RWPE1 (cell line): ENCODE results near the gene PAX3.

ENCODE experiments used
- CTCF ChIA-PET: fragments of 350-600 bp; sonication (Branson Sonifier 250); formaldehyde crosslinking; extraction: SDS; loops from one replicate; lab custom pipeline; 2021; lab: Yijun Ruan, JAX
- POLR2A ChIA-PET: fragments of 400-600 bp; formaldehyde crosslinking; extraction: SDS; loops from one replicate; lab custom pipeline; 2020; ENCODE audit warnings: antibody characterized with exemption; ENCODE audit not compliant: low non-redundant PET; lab: Yijun Ruan, JAX
- DNase-seq: peaks from one replicate; pipeline ENCODE4 v3.0.0; 2012; ENCODE audit warnings: low spot score
- H3K27ac ChIP-seq: fragments of 450-650 bp; 2 replicates; pipeline ENCODE4 v1.5.1; 2017
- CTCF ChIP-seq: fragments of 450-650 bp; conservative IDR thresholded peaks from 2 replicates; pipeline ENCODE4 v1.5.1; 2017; ENCODE audit warnings: low read depth, mild to moderate bottlenecking

PAX3 gene

GRCh38 chr2:222311319-222311977 is 12.7 kb upstream of the PAX3 start:
- no peak overlapping the region for H3K27ac ChIP-seq
- TF ChIP-seq CTCF = no peak
- DNase-seq = no peak
- ChIA-PET POLR2A (no interaction called here), CTCF (interaction anchor here (1.3 kb wide), 1 partner anchor 273 kb away, joined by 4 read pairs; no protein-coding TSS in a partner anchor)

GRCh38 chr2:222310747-222311318 is 12.0 kb upstream of the PAX3 start:
- POLR2A ChIA-PET = no interaction called here
- CTCF ChIA-PET = interaction anchor here (0.6 to 1.3 kb wide), 2 partner anchors 231 to 272 kb away, joined by 3 to 4 read pairs; no protein-coding TSS in a partner anchor
- no peak overlapping the region for H3K27ac ChIP-seq

GRCh38 chr2:222309766-222310165 is 11.0 kb upstream of the PAX3 start:
- no peak for TF ChIP-seq CTCF
- ChIA-PET CTCF (no interaction called here), POLR2A (no interaction called here)
- DNase-seq = no peak
- H3K27ac ChIP-seq = no peak overlapping the region

More at GRCh38 chr2:222310747-222311318, 12.0 kb upstream of the PAX3 start:
- no peak for TF ChIP-seq CTCF
- DNase-seq = no peak

- POLR2A ChIA-PET = no interaction called here
- CTCF ChIA-PET = no interaction called here
- DNase-seq = no peak
- no peak overlapping the region for H3K27ac ChIP-seq
- TF ChIP-seq CTCF = no peak
Measured at GRCh38 chr2:222309361-222309760, 10.6 kb upstream of the PAX3 start.

GRCh38 chr2:222307978-222308730 is 9.4 kb upstream of the PAX3 start:
- ChIA-PET POLR2A (no interaction called here), CTCF (interaction anchor here (0.6 to 0.7 kb wide), 2 partner anchors 25 to 1148 kb away, joined by 3 read pairs; no protein-coding TSS in a partner anchor)

More at GRCh38 chr2:222307978-222308730, 9.4 kb upstream of the PAX3 start:
- no peak for DNase-seq
- no peak overlapping the region for H3K27ac ChIP-seq
- no peak for TF ChIP-seq CTCF
